Skeletal muscle satellite cell (primary cell): ENCODE results near the gene RALGAPA1.
"Not testable (repeated sequence)": the region's sequence is repeated elsewhere in the genome, so short reads cannot be mapped to it uniquely, and the experiment has no call there.

Experiments
- H3K27me3 ChIP-seq: 2 replicates; pipeline ENCODE4 v1.7.0; 2013; ENCODE audit warnings: low read length; ENCODE audit not compliant: control insufficient read depth, insufficient read depth
- H3K36me3 ChIP-seq: 2 replicates; pipeline ENCODE4 v1.7.0; 2013; ENCODE audit warnings: mild to moderate bottlenecking, control low read depth, low read length; ENCODE audit not compliant: insufficient read depth
- H3K4me1 ChIP-seq: 2 replicates; pipeline ENCODE4 v1.7.0; 2013; ENCODE audit warnings: low read length; ENCODE audit not compliant: control insufficient read depth, insufficient read depth
- H3K4me2 ChIP-seq: 2 replicates; pipeline ENCODE4 v1.7.0; 2013; ENCODE audit warnings: mild to moderate bottlenecking, low read length
- H3K4me3 ChIP-seq: 2 replicates; pipeline ENCODE4 v1.7.0; 2013; ENCODE audit warnings: low read length
- H3K9ac ChIP-seq: 2 replicates; pipeline ENCODE4 v1.7.0; 2013; ENCODE audit warnings: mild to moderate bottlenecking, low read depth, low read length, moderate library complexity
- H3K9me3 ChIP-seq: replicated peaks from 2 replicates; pipeline ENCODE4 v1.7.0; 2013; ENCODE audit warnings: mild to moderate bottlenecking, control low read depth, low read length

The RALGAPA1 gene

GRCh38 chr14:35688126-35688826 lies 120.8 kb downstream of the RALGAPA1 start:
- H3K9me3 ChIP-seq: no peaks in the 10 kb centered on the region

GRCh38 chr14:35687335-35687939 lies 121.7 kb downstream of the RALGAPA1 start:
- Histone ChIP-seq H3K4me1 (no peaks in the 10 kb centered on the region), H3K4me3 (no peak overlapping the region), H3K27me3 (no peaks in the 10 kb centered on the region), H3K4me2 (no peak overlapping the region), H3K36me3 (peaks cover 7% of the 10 kb centered on the region), H3K9ac (no peak overlapping the region), H3K9me3 (no peaks in the 10 kb centered on the region)

More at GRCh38 chr14:35688126-35688826, 120.8 kb downstream of the RALGAPA1 start:
- Histone ChIP-seq H3K27me3 (no peaks in the 10 kb centered on the region), H3K9ac (no peak overlapping the region), H3K4me2 (no peak overlapping the region), H3K4me1 (no peaks in the 10 kb centered on the region), H3K36me3 (peaks cover 7% of the 10 kb centered on the region), H3K4me3 (no peak overlapping the region)

- not testable (repeated sequence) for H3K4me2 ChIP-seq, H3K9ac ChIP-seq, H3K9me3 ChIP-seq, H3K4me3 ChIP-seq, H3K4me1 ChIP-seq, H3K36me3 ChIP-seq, H3K27me3 ChIP-seq
Measured at GRCh38 chr14:35683688-35684087, 125.4 kb downstream of the RALGAPA1 start.

- H3K4me3 ChIP-seq: no peak overlapping the region
Measured at GRCh38 chr14:35682802-35683201, 126.3 kb downstream of the RALGAPA1 start.

GRCh38 chr14:35678403-35679028 lies 130.6 kb downstream of the RALGAPA1 start:
- H3K4me3 ChIP-seq: no peak overlapping the region
- peaks cover 6% of the 10 kb centered on the region for H3K36me3 ChIP-seq
- no peaks in the 10 kb centered on the region for H3K27me3 ChIP-seq
- no peaks in the 10 kb centered on the region for H3K9me3 ChIP-seq
- no peaks in the 10 kb centered on the region for H3K4me1 ChIP-seq
- H3K9ac ChIP-seq: no peak overlapping the region
- H3K4me2 ChIP-seq: no peak overlapping the region

More at GRCh38 chr14:35682802-35683201, 126.3 kb downstream of the RALGAPA1 start:
- no peaks in the 10 kb centered on the region for H3K9me3 ChIP-seq
- no peaks in the 10 kb centered on the region for H3K4me1 ChIP-seq
- H3K27me3 ChIP-seq: no peaks in the 10 kb centered on the region
- no peak overlapping the region for H3K4me2 ChIP-seq
- peaks cover 4% of the 10 kb centered on the region for H3K36me3 ChIP-seq
- H3K9ac ChIP-seq: no peak overlapping the region

- Histone ChIP-seq H3K27me3 (no peaks in the 10 kb centered on the region), H3K4me2 (no peak overlapping the region), H3K9ac (no peak overlapping the region), H3K4me1 (peaks cover 7% of the 10 kb centered on the region), H3K4me3 (no peak overlapping the region), H3K9me3 (no peaks in the 10 kb centered on the region), H3K36me3 (no peaks in the 10 kb centered on the region)
Measured at GRCh38 chr14:35669782-35670181, 139.3 kb downstream of the RALGAPA1 start.

- no peak overlapping the region for H3K4me3 ChIP-seq
- H3K4me1 ChIP-seq: peaks cover 7% of the 10 kb centered on the region
- H3K9ac ChIP-seq: no peak overlapping the region
- H3K9me3 ChIP-seq: no peaks in the 10 kb centered on the region
- H3K36me3 ChIP-seq: no peaks in the 10 kb centered on the region
- no peaks in the 10 kb centered on the region for H3K27me3 ChIP-seq
- no peak overlapping the region for H3K4me2 ChIP-seq
Measured at GRCh38 chr14:35666429-35667043, 142.6 kb downstream of the RALGAPA1 start.

GRCh38 chr14:35661875-35662274 lies 147.2 kb downstream of the RALGAPA1 start:
- Histone ChIP-seq H3K4me2 (no peak overlapping the region), H3K9ac (no peak overlapping the region), H3K9me3 (no peaks in the 10 kb centered on the region), H3K36me3 (no peaks in the 10 kb centered on the region), H3K27me3 (no peaks in the 10 kb centered on the region), H3K4me1 (no peaks in the 10 kb centered on the region), H3K4me3 (no peak overlapping the region)

- no peaks in the 10 kb centered on the region for H3K27me3 ChIP-seq
- H3K36me3 ChIP-seq: no peaks in the 10 kb centered on the region
- H3K4me2 ChIP-seq: no peak overlapping the region
- H3K4me3 ChIP-seq: no peak overlapping the region
- no peaks in the 10 kb centered on the region for H3K9me3 ChIP-seq
- H3K4me1 ChIP-seq: no peaks in the 10 kb centered on the region
- H3K9ac ChIP-seq: no peak overlapping the region
Measured at GRCh38 chr14:35653045-35653444, 156.1 kb downstream of the RALGAPA1 start.

- Histone ChIP-seq H3K4me2 (no peak overlapping the region), H3K36me3 (peaks cover 8% of the 10 kb centered on the region), H3K27me3 (no peaks in the 10 kb centered on the region), H3K4me1 (no peaks in the 10 kb centered on the region), H3K4me3 (no peak overlapping the region), H3K9ac (no peak overlapping the region), H3K9me3 (no peaks in the 10 kb centered on the region)
Measured at GRCh38 chr14:35643513-35643912, 165.6 kb downstream of the RALGAPA1 start.

GRCh38 chr14:35637851-35638250 lies 171.2 kb downstream of the RALGAPA1 start:
- Histone ChIP-seq H3K27me3 (no peaks in the 10 kb centered on the region), H3K4me2 (no peak overlapping the region), H3K9me3 (no peaks in the 10 kb centered on the region), H3K9ac (no peak overlapping the region), H3K4me3 (no peak overlapping the region), H3K4me1 (no peaks in the 10 kb centered on the region), H3K36me3 (no peaks in the 10 kb centered on the region)
